GM18499 (cell line): ENCODE data around the gene RGPD6.
"Not testable (repeated sequence)": the region's sequence is repeated elsewhere in the genome, so short reads cannot be mapped to it uniquely, and the experiment has no call there.

Experiments used
- ATAC-seq: cut with Tn5 transposase; IDR thresholded peaks from one replicate; pipeline ENCODE4 v1.9.1; 2021; ENCODE audit warnings: moderate number of reproducible peaks; ENCODE audit not compliant: insufficient read depth, unreplicated experiment

Gene RGPD6

GRCh38 chr2:110482697-110483096, 94.3 kb downstream of the RGPD6 start:
- ATAC-seq = not testable (repeated sequence)

GRCh38 chr2:110481200-110481599, 95.8 kb downstream of the RGPD6 start:
- not testable (repeated sequence) for ATAC-seq

GRCh38 chr2:110480084-110480483, 96.9 kb downstream of the RGPD6 start:
- ATAC-seq = not testable (repeated sequence)

- not testable (repeated sequence) for ATAC-seq
These were observed 99.7 kb downstream of the RGPD6 start for GRCh38 chr2:110477370-110477769.

- ATAC-seq = not testable (repeated sequence)
These were observed 100.1 kb downstream of the RGPD6 start for GRCh38 chr2:110476952-110477351.

- not testable (repeated sequence) for ATAC-seq
These were observed 101.2 kb downstream of the RGPD6 start for GRCh38 chr2:110475627-110476359.

GRCh38 chr2:110474898-110475297, 102.1 kb downstream of the RGPD6 start:
- ATAC-seq = peak; percentile 81

GRCh38 chr2:110473059-110473358, 104.0 kb downstream of the RGPD6 start:
- not testable (repeated sequence) for ATAC-seq

- not testable (repeated sequence) for ATAC-seq
These were observed 104.6 kb downstream of the RGPD6 start, which contains the start of gene LIMS4 for GRCh38 chr2:110472171-110473058. Gene LIMS4, minus strand, starts transcription at chr2:110472816. Its CDS starts 38 bp downstream, at chr2:110472778.

- not testable (repeated sequence) for ATAC-seq
These were observed 108.1 kb downstream of the RGPD6 start for GRCh38 chr2:110468921-110469320.

GRCh38 chr2:110465312-110465711, 111.7 kb downstream of the RGPD6 start:
- peak; percentile 78 for ATAC-seq
